Measurements from ENCODE around the gene BTG4.

- TF ChIP-seq EP300 (IDR thresholded peaks at IDR 0.05; ENCODE audit: borderline replicate concordance) (no peak), CEBPB (IDR thresholded peaks at IDR 0.05) (no peak), MAX (IDR thresholded peaks at IDR 0.05) (no peak), RAD21 (IDR thresholded peaks at IDR 0.05; ENCODE audit: low read depth) (peak; percentile 97), CREB1 (IDR thresholded peaks at IDR 0.05; ENCODE audit: low read depth) (no peak), REST (IDR thresholded peaks at IDR 0.05; ENCODE audit: low read depth) (no peak), FOXM1 (IDR thresholded peaks at IDR 0.05; ENCODE audit: borderline replicate concordance, low read depth) (no peak), USF1 (IDR thresholded peaks at IDR 0.05) (no peak), TAF1 (IDR thresholded peaks at IDR 0.05; ENCODE audit: low read depth) (no peak)
Observed at GRCh38 chr11:111446404-111447111, 65.6 kb downstream of the BTG4 start.
